HepG2 (cell line): ENCODE results near the gene SEMA4A. TPM values are rescaled to one million over a fixed set of nuclear protein-coding genes. Genes with fewer than 3 reads are reported as not detected.

Experiments
- CBX5 ChIP-seq: sonication (generic); formaldehyde crosslinking; IDR thresholded peaks from 2 replicates; pipeline ENCODE4 v1.4.0; 2020; ENCODE audit warnings: missing genetic modification reagents, borderline replicate concordance
- CHD4 ChIP-seq: fragments of 200-600 bp; sonication (generic); IDR thresholded peaks from 2 replicates; pipeline ENCODE4 v1.7.0; 2017; ENCODE audit warnings: mild to moderate bottlenecking, low read length, borderline replicate concordance
- CREBL2 ChIP-seq: sonication (generic); formaldehyde crosslinking; IDR thresholded peaks from 2 replicates; pipeline ENCODE4 v1.8.1; 2023; ENCODE audit warnings: missing genetic modification reagents, mild to moderate bottlenecking, borderline replicate concordance
- FOXP1 ChIP-seq, 2 experiments: fragments of 450-650 bp in 1 of 2; IDR thresholded peaks; 2 replicates each; pipeline ENCODE4 v1.6.1; 2017 to 2018; ENCODE audit warnings: antibody characterized with exemption in 1 of 2
- NR0B2 ChIP-seq: sonication (generic); formaldehyde crosslinking; IDR thresholded peaks from 2 replicates; pipeline ENCODE4 v1.4.0; 2020; ENCODE audit warnings: mild to moderate bottlenecking, missing genetic modification reagents
- RBM22 ChIP-seq: fragments of 200-400 bp; formaldehyde crosslinking; optimal IDR thresholded peaks from 2 replicates; pipeline ENCODE3; 2017; ENCODE audit warnings: mild to moderate bottlenecking, low read length, moderate library complexity
- REL ChIP-seq: sonication (generic); formaldehyde crosslinking; conservative IDR thresholded peaks from 2 replicates; pipeline ENCODE4 v1.8.0; 2022; ENCODE audit warnings: mild to moderate bottlenecking, missing genetic modification reagents, moderate library complexity
- SKI ChIP-seq: fragments of 450-650 bp; IDR thresholded peaks from one replicate; pipeline ENCODE4 v1.6.1; 2018; ENCODE audit warnings: mild to moderate bottlenecking; ENCODE audit not compliant: partially characterized antibody
- STAT5B ChIP-seq: sonication (generic); formaldehyde crosslinking; IDR thresholded peaks from 2 replicates; pipeline ENCODE4 v1.4.0; 2020; ENCODE audit warnings: missing genetic modification reagents
- ZBTB42 ChIP-seq: sonication (generic); formaldehyde crosslinking; IDR thresholded peaks from 2 replicates; pipeline ENCODE4 v1.5.0; 2020; ENCODE audit warnings: mild to moderate bottlenecking, missing genetic modification reagents
- ZNF142 ChIP-seq: sonication (generic); formaldehyde crosslinking; IDR thresholded peaks from 2 replicates; pipeline ENCODE4 v1.4.0; 2020; ENCODE audit warnings: missing genetic modification reagents
- ZNF574 ChIP-seq: sonication (generic); formaldehyde crosslinking; IDR thresholded peaks from 2 replicates; pipeline ENCODE4 v1.4.0; 2020; ENCODE audit warnings: missing genetic modification reagents
- ZNF720 ChIP-seq: sonication (generic); formaldehyde crosslinking; IDR thresholded peaks from 2 replicates; pipeline ENCODE4 v1.4.0; 2020; ENCODE audit warnings: missing genetic modification reagents
- ZNF747 ChIP-seq: sonication (generic); formaldehyde crosslinking; IDR thresholded peaks from 2 replicates; pipeline ENCODE4 v1.8.1; 2023; ENCODE audit warnings: missing genetic modification reagents, mild to moderate bottlenecking, borderline replicate concordance
- ZNF780A ChIP-seq: sonication (generic); formaldehyde crosslinking; IDR thresholded peaks from 2 replicates; pipeline ENCODE4 v1.8.0; 2022; ENCODE audit warnings: mild to moderate bottlenecking, missing genetic modification reagents, moderate library complexity
- polyA plus RNA-seq, 8 experiments: library from polyadenylated mRNA; depleted of rRNA in 3 of 8; stranded (reverse) in 7 of 8; unstranded in 1 of 8; fragments of >200 nt; fragmentation: Illumina TruSeq in 4 of 8; extraction: Trizol in 4 of 8; gene quantifications; 2 replicates each; pipeline versions ENCODE4 v1.2.1 to v1.2.3, GENCODE V29; 2011 to 2016; ENCODE audit warnings: low read depth in 4 of 8, missing spikeins in 1 of 8, mixed read lengths in 1 of 8; ENCODE audit not compliant: insufficient read depth in 1 of 8
- total RNA-seq, 5 experiments: library from RNA; depleted of rRNA; stranded (reverse); fragments of >200 nt; fragmentation: Illumina TruSeq; extraction: Trizol; gene quantifications; 2 replicates each; pipeline ENCODE4 v1.2.3, GENCODE V29; 2016; ENCODE audit warnings: low read depth in 1 of 5
- TF ChIP-seq, protein P1 (sequence below): sonication (generic); formaldehyde crosslinking; conservative IDR thresholded peaks from 2 replicates; pipeline ENCODE4 v1.5.0; 2020; ENCODE audit warnings: missing genetic modification reagents

SEMA4A gene
- total and polyA plus RNA-seq, 2 of the 13 experiments (the other 11 are each of a cell fraction or from before 2014, with no cell fraction given): 0.09 to 0.20 TPM

- TF ChIP-seq ZNF574 (peak; percentile 37; the same call in 1 of the 2 replicates), FOXP1 (IDR thresholded peaks at IDR 0.05) (no peak), FOXP1 (CRISPR knock-in tag; IDR thresholded peaks at IDR 0.05) (no peak; the same call in 1 of the 2 replicates), STAT5B (CRISPR knock-in tag) (no peak), CHD4 (no peak), CBX5 (CRISPR knock-in tag) (peak; percentile 81; the same call in 1 of the 2 replicates), CREBL2 (no peak), SKI (no peak), ZNF747 (peak; percentile 88; the same call in 1 of the 2 replicates), RBM22 (no peak), REL (CRISPR knock-in tag) (no peak), ZNF780A (CRISPR knock-in tag) (no peak), NR0B2 (CRISPR knock-in tag) (no peak), ZNF142 (no peak), ZNF720 (CRISPR knock-in tag) (no peak), ZBTB42 (CRISPR knock-in tag) (no peak)
- TF ChIP-seq, protein P1, sequence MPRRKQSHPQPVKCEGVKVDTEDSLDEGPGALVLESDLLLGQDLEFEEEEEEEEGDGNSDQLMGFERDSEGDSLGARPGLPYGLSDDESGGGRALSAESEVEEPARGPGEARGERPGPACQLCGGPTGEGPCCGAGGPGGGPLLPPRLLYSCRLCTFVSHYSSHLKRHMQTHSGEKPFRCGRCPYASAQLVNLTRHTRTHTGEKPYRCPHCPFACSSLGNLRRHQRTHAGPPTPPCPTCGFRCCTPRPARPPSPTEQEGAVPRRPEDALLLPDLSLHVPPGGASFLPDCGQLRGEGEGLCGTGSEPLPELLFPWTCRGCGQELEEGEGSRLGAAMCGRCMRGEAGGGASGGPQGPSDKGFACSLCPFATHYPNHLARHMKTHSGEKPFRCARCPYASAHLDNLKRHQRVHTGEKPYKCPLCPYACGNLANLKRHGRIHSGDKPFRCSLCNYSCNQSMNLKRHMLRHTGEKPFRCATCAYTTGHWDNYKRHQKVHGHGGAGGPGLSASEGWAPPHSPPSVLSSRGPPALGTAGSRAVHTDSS (CRISPR knock-in tag): no peak
Measured at GRCh38 chr1:156118177-156118868, 35.1 kb upstream of the SEMA4A start (continued).
